Measurements from ENCODE around the gene TTLL3. TPM values are rescaled to one million over a fixed set of nuclear protein-coding genes. Genes with fewer than 3 reads are reported as not detected.

Gene TTLL3
- polyA plus RNA-seq, 10 donors = 15.7 to 53.1 (median 23.5) TPM

DNA sequence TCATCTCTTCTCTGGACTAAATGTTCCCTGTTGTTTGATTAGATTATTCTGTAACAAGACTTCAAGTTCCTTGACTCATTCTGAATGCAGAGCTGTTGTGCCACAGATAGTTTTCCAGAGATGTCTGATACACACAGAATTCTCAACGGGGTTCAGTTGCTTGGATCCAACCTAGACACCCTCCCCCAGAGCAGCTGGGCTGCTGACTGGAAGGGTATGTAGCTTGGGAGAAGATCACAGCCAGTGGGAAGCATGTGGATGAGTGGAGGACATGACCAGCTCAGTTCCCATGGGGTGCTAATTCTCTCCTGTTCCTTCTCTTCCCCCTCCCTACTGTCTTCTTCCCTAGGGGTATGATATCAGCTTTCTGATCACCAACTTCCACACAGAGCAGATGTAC, 6.6 kb upstream of the TTLL3 start:
- DNase-seq = no peak

DNA sequence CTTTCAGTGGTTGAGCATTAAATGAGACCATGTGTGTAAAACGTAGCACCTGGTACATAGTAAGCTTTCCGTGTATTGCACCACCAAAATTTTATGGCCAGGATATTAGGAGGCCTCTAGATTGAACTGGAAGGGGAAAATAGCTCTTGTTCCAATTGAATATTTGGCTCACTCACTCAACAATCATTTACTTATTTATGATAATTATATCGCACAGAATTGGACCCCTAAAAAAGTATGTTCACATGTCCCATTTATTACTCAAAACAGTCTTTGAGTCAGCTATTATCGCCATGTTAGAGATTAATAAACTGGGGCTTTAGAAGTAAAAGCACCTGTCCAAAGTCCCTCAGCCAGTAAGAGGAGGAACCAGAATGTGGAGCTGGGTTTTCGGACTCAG, 5.1 kb upstream of the TTLL3 start:
- DNase-seq = no peak

DNA sequence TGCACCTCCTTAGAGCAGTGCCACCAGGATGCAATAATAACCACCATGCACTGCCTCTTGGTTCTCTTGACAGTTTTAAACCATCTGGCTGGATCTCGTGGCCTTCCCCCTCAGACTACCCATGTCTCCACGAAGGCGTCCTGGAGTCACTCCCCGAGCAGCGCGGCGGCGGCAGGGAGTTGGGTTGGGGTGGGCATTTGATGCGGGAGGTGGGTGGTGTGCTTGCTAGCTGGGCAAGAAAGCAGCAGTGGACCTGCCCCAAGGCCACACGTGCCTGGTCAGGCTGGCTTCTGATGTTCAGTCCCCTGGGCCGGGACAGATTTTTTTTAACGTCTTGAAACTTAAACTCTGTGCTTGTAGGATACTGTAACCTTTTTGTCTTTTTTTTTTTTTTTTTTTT, 3.9 kb upstream of the TTLL3 start:
- no peak for DNase-seq

DNA sequence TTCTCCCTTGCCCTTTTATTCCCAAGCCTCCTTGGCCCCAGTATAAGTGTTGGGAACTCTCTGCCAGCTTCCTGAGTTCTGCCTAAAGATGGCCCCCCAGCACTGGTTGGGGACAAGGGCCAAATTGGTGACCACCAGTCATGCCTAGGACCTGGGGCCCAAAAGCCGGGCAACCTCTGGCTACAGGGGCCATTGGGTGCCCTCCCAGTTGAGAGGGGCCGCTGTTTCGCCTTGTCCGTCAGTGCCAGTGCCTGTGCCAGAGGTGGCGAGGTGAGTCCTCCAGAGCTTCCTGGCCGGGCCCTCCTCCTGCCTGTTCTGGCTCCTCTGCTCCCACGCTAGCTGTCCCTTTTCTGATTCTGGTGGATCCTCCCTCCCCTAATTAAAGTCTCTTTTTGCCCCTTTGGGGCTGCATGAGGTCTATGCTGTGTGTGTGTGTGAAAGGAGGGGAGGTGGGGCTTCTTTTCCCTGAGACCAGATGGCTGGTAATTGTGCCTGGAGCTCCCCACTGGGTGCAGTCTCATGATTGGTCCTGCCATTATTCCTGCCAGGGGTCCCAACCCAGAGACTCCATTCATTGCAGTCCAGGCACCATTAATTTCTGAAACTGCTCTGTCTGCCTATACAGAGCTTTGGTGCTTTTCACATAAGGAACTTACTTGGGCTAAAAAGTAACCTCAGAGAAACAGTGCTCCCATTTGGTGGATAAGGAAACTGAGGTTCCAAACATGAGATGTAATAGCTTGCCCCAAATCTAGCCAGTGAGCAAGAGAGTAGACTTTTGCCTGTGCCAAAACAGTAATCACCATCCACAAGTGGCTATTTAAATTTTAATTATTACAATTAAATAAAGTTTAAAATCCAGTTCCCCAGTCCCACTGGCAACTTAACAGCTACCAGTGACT, 3.1 kb upstream of the TTLL3 start:
- DNase-seq = no peak

DNA sequence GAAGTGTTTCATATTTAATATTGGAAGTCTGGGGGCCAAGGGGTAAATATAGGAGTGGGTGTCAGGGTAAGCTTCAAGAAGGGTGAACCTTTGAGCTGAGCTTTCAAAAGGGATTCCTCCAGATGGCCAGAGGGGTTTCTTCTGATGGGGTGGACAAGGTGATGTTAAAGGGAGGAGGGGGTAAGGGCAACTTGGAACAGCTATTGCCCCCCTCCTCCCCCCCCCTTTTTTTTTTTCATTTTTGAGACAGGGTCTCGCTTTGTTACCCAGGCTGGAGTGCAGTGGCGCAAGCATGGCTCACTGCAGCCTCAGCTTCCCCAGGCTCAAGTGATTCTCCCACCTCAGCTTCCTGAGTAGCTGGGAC, 2.1 kb upstream of the TTLL3 start:
- no peak for DNase-seq

DNA sequence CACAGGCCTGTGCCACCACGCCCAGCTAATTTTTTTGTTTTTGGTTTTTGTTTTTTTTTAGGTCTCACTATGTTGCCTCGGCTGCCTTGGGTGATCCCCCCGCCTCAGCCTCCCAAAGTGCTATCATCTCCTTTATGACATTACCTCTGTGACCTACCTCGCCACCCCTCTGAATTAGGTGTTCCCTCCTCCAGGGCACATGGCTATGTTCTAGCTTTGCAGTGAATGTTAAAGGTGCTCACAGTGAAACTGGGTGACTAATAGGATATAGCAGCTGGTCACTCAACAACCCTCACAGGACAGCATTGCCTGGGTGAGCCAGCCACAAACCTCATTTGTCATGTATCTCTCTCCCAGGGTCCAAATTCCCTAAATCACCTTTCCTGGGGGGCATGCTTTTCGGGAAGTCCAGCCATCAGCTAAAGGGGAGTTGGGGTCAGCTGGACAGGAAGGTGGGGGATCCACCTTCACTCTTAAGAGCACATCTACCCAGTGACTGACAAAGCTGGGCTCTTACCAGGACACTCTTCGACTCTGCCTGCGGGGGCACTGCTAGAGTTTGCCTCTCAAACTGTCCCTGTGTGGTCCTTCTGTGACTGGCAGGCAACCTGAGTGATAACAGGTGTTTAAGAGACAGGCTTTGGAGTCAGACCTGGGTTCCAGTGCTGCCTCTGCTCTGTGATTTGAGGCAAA, 1.6 kb upstream of the TTLL3 start:
- peak in 1 of 3 donors; percentile 31 for DNase-seq

DNA sequence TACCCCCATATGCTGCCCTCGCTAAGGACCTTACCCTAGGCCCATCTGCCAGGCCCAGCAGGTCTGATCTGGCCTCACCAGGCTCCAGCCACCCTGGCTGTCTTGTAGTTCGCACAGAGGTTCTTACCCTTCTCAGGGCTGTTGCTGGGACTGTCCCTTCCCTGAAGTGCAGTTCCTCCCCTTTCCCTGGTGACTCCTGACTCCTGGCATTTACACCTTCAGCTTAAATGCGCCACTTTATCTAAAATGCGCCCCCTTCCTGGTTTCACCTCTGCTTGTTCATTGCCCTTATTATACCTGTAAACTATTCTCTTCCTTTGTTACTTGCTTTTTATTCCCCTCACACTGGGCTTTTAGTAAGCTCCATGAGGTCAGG, 835 bp upstream of the TTLL3 start:
- DNase-seq = no peak

GRCh38 chr3:9810433-9810770, 340 bp downstream of the TTLL3 start:
- peak in 2 of 3 donors; percentile 41 to 74 for DNase-seq

- DNase-seq = no peak
Observed at GRCh38 chr3:9810846-9811245, 784 bp downstream of the TTLL3 start.

- no peak for DNase-seq
Observed at GRCh38 chr3:9812870-9813483, 2.9 kb downstream of the TTLL3 start.

GRCh38 chr3:9815986-9816385, 5.9 kb downstream of the TTLL3 start:
- DNase-seq = no peak

DNA sequence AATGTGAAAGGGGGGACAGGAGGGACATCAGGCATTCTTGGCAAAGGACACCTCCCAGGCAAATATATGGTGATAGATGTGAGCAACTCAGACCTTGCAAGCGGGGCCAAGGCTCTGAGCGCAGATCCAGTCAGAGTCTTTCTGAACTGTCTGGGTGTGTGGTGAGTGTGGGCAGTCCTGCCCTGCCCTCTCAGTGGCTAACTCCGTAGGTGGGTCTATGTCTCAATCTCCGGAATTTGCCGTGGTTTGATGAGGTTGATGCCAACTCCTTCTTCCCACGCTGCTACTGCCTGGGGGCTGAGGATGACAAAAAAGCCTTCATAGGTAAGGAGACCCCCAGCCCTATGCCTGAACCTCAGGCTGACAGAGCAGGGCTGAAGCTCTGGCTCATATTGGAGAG, 7.4 kb downstream of the TTLL3 start:
- DNase-seq = no peak

- DNase-seq = no peak
Observed at GRCh38 chr3:9818666-9819335, 8.7 kb downstream of the TTLL3 start.

GRCh38 chr3:9820543-9820942, 10.5 kb downstream of the TTLL3 start:
- DNase-seq = no peak

- no peak for DNase-seq
Observed at GRCh38 chr3:9820946-9821345, 10.9 kb downstream of the TTLL3 start.

DNA sequence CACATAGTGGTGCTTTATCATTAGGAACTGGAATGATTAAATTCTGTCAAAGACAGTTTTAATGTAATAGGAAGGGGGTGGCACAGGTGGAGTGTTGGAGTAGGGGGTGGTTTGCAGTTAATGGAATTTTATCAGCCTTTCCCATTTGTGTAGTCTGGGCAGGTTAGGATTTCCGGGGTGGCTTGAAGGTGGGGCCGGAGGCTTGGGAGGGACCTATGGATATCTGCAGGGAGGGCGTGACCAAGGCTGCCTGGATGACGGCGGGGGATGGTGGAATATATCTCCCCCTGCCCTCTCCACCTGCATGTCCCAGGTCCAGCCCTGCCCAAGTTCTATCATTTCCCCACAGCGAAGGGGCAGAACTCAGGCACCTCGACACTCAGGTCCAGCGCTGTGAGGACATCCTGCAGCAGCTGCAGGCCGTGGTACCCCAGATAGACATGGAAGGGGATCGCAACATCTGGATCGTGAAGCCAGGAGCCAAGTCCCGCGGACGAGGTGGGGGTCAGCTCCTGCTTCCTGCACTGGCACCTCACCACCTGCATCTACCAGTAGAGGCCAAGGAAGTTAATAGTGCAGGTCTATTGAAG, 15.5 kb downstream of the TTLL3 start:
- DNase-seq = no peak

GRCh38 chr3:9826815-9827573, 16.9 kb downstream of the TTLL3 start:
- DNase-seq = no peak

DNA sequence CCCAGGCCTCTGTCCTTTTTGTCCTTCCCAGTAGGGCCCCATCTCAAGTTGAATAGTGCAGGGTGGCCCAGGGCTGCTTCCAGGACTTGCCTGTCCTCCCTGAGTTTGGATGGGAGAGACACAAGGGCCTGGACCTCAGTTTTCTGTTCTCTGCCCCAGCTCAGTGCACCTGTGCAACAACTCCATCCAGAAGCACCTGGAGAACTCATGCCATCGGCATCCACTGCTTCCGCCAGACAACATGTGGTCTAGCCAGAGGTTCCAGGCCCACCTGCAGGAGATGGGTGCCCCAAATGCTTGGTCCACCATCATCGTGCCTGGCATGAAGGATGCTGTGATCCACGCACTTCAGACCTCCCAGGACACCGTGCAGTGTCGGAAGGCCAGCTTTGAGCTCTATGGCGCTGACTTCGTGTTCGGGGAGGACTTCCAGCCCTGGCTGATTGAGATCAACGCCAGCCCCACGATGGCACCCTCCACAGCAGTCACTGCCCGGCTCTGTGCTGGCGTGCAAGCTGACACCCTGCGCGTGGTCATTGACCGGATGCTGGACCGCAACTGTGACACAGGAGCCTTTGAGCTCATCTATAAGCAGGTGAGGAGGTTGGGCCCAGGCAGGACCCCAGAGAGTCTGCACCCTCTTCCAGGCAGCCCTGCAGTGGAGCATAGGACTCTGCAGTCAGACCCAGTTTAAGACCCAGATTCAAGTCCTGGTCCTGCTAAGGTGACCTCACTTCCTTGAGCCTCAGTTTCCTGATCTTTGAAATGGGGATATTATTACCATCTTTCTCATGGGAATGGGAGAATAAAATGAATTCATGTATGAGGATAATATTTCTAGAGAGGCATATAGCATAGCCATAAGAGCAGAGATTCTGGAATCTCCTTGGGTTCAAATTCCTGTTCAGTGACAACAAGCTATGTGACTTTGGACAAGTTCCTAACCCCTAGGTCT, 19.0 kb downstream of the TTLL3 start:
- no peak for DNase-seq

- DNase-seq = no peak
Observed at GRCh38 chr3:9831253-9831652, 21.2 kb downstream of the TTLL3 start.

DNA sequence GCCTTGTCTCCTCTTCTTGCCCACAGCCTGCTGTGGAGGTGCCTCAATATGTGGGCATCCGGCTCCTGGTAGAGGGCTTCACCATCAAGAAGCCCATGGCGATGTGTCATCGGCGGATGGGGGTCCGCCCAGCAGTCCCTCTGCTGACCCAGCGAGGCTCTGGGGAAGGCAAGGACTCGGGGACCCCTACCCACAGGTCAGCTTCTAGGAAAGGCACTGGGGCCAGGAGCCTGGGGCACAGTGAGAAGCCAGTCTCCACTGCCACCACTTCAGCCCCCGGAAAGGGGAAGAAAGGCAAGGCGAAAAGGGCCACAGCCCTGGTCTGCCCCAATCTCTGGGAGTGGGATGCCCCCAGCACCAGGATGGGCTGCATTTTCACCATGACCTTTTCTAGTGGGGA, 23.0 kb downstream of the TTLL3 start:
- no peak for DNase-seq

Data from muscle of back (tissue), 11 donors.